Gastroesophageal sphincter (tissue), 3 donors: ENCODE data around the gene PRKCZ.

Experiments
- POLR2AphosphoS5 ChIP-seq: sonication (generic); formaldehyde crosslinking; IDR thresholded peaks from one replicate; pipeline ENCODE4 v1.6.1; 2017; ENCODE audit warnings: antibody characterized with exemption
- TF ChIP-seq, protein P1 (sequence below), 4 experiments: fragments of 200-600 bp in 2 of 4; fragments of 450-650 bp in 2 of 4; sonication (generic) in 1 of 4; IDR thresholded peaks; one replicate each; pipeline ENCODE4 v1.5.1; 2017 to 2019; ENCODE audit warnings: antibody characterized with exemption in 4 of 4, mild to moderate bottlenecking in 2 of 4, moderate library complexity in 2 of 4

DNA sequence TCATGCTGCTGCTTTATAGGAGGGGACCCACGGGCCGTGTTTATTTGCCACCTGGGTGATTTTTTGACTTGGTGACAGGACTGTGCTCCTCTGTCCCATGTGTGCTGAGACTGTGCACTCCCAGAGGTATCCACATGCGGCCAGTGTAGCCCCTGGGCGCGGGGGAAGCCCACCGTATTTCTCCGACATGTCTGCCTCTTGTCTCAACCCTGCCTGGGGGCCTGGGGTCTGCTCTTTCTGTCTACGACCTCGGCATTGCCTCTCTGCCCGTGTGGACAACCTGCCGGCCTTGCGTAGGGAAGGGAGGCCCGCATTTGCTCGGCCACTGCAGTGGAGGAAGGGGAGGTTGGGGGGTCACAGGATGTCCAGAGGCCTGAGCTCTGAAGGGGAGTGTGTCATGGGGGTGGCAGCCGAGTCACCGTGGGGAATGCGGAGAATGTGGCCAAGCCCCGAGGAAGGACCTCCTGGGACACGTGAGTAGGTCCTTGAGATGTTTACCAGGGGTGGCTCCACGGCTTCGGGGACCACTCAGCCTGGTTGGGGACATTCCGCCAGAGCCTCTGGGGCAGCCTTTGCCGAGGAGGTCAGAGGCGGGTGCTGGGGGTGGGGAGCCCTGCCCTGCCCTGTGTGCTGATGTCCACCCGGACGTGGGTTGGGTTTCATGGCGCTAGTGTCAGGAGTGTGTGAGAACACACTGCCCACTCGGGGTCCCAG lies 11.0 kb downstream of the PRKCZ start:
- TF ChIP-seq, protein P1, sequence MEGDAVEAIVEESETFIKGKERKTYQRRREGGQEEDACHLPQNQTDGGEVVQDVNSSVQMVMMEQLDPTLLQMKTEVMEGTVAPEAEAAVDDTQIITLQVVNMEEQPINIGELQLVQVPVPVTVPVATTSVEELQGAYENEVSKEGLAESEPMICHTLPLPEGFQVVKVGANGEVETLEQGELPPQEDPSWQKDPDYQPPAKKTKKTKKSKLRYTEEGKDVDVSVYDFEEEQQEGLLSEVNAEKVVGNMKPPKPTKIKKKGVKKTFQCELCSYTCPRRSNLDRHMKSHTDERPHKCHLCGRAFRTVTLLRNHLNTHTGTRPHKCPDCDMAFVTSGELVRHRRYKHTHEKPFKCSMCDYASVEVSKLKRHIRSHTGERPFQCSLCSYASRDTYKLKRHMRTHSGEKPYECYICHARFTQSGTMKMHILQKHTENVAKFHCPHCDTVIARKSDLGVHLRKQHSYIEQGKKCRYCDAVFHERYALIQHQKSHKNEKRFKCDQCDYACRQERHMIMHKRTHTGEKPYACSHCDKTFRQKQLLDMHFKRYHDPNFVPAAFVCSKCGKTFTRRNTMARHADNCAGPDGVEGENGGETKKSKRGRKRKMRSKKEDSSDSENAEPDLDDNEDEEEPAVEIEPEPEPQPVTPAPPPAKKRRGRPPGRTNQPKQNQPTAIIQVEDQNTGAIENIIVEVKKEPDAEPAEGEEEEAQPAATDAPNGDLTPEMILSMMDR (IDR thresholded peaks at IDR 0.05): no peak
- TF ChIP-seq POLR2AphosphoS5: no peak
